Heart left ventricle (tissue), 16 donors: ENCODE data around the gene ACSM5. TPM values are rescaled to one million over a fixed set of nuclear protein-coding genes. Genes with fewer than 3 reads are reported as not detected.

Experiments
- ATAC-seq, 4 donors: fragments of 200-7000 bp; cut with Tn5 transposase; one replicate each; pipeline ENCODE4 v1.9.1; 2020 to 2022; ENCODE audit warnings: moderate library complexity in 4 of 4, mild to moderate bottlenecking in 3 of 4, moderate number of reproducible peaks in 1 of 4
- DNase-seq, 5 donors: peaks; one replicate each; pipeline ENCODE4 v3.0.0-alpha.2; 2020
- H3K27ac ChIP-seq, 12 donors: fragments of 200-600 bp; sonication (generic) in 4 of 12; one replicate each; pipeline versions ENCODE4 v1.5.0 to v1.8.0; 2016 to 2022; ENCODE audit warnings: mild to moderate bottlenecking in 2 of 12
- H3K27me3 ChIP-seq, 9 donors: fragments of 200-600 bp; sonication (generic) in 2 of 9; one replicate each; pipeline versions ENCODE4 v1.5.1 to v1.8.0; 2016 to 2022; ENCODE audit warnings: mild to moderate bottlenecking in 3 of 9
- H3K36me3 ChIP-seq, 9 donors: fragments of 200-600 bp; sonication (generic) in 2 of 9; one replicate each; pipeline versions ENCODE4 v1.5.0 to v1.8.0; 2018 to 2022; ENCODE audit warnings: mild to moderate bottlenecking in 2 of 9
- H3K4me1 ChIP-seq, 12 donors: fragments of 200-600 bp; sonication (generic) in 4 of 12; one replicate each; pipeline versions ENCODE4 v1.5.0 to v1.8.0; 2016 to 2022; ENCODE audit warnings: mild to moderate bottlenecking in 3 of 12
- H3K4me3 ChIP-seq, 12 donors: fragments of 200-600 bp; sonication (generic) in 4 of 12; one replicate each; pipeline versions ENCODE4 v1.5.0 to v1.8.0; 2017 to 2022; ENCODE audit warnings: mild to moderate bottlenecking in 9 of 12, moderate library complexity in 4 of 12
- H3K9me3 ChIP-seq, 12 donors: fragments of 200-600 bp; sonication (generic) in 4 of 12; one replicate each; pipeline versions ENCODE4 v1.5.0 to v1.8.0; 2016 to 2022; ENCODE audit warnings: mild to moderate bottlenecking in 1 of 12
- CTCF ChIP-seq, 12 donors: fragments of 200-600 bp; sonication (generic) in 4 of 12; IDR thresholded peaks; one replicate each; pipeline versions ENCODE4 v1.5.0 to v1.8.0; 2018 to 2022; ENCODE audit warnings: antibody characterized with exemption in 12 of 12, mild to moderate bottlenecking in 5 of 12
- POLR2A ChIP-seq, 2 donors: fragments of 450-650 bp; IDR thresholded peaks; one replicate each; pipeline ENCODE4 v1.6.1; 2017; ENCODE audit warnings: antibody characterized with exemption in 2 of 2, mild to moderate bottlenecking in 2 of 2, moderate library complexity in 2 of 2
- WGBS, 4 donors: extraction: QIAGEN DNeasy Blood & Tissue Kit in 2 of 4; methylation state at CpG; one replicate each; pipeline versions ENCODE4 v1.1.5 to v1.1.7; 2013 to 2018; 5-methylcytosine and 5-hydroxymethylcytosine counted together
- intact Hi-C, 10 donors: fragments of 100-400 bp; cut with DNase I; formaldehyde crosslinking; loops; one replicate each; pipeline versions ENCODE4 v1.11.1 to v1.14.2; 2022
- polyA plus RNA-seq, 2 donors: library from polyadenylated mRNA; stranded (reverse); fragments of 200-250 nt; gene quantifications; one replicate each; pipeline ENCODE4 v1.2.3, GENCODE V29; 2013
- total RNA-seq, 9 donors: library from RNA; depleted of rRNA in 2 of 9; stranded (reverse); fragments of >200 nt in 2 of 9; fragmentation: NEBNext Ultra II Directional in 3 of 9; extraction: Animal tissue kit (Norgen Biotek cat#: 25700) in 3 of 9; gene quantifications; one replicate each; pipeline versions ENCODE4 v1.1.0 to v1.2.4, GENCODE V29; 2016 to 2023
- donor health status: ischemic (EF 13 %, LVEDD 7.1; RV severe dilation, severe dysfunction).
- donor health status: healthy with polysubstance abuse.
- donor health status: DM: no; HTN: yes; CAD: no.
- donor health status: DM: no; HTN: no; CAD: no.
- donor health status: ischemic (EF 25% LVEDD 6.9; RV normal size, moderate dysfunction).
- donor health status: ischemic (EF 25% LVEDD 5.7; RV mildly dilated, moderate dysfunction).
- donor health status: healthy.
- donor health status: DM: yes; HTN: yes; CAD: no.
- donor health status: ischemic (EF 35%, LVEDD 5.7; RV mildly dilated, moderate dysfunction).
- donor health status: nonischemic (EF 11% LVEDD 7.7; RV severe dilation, severe dysfunction).
- donor health status: DM: yes; HTN: yes; CAD: no.
- donor health status: PGD.
- donor health status: ischemic (EF 29% LVEDD 5.4; RV normal size, mild dysfunction).
- donor health status: nonischemic (EF 23%, LVEDD 6.1; RV moderate dilation, normal function).

The ACSM5 gene
- total and polyA plus RNA-seq, 11 donors: 0.17 to 12.6 (median 0.73) TPM; not detected in 1

- no peaks in the 10 kb centered on the region for H3K4me1 ChIP-seq
- H3K4me3 ChIP-seq: no peak overlapping the region
- no peak overlapping the region for H3K27ac ChIP-seq
- peaks cover 0 to 30% (median 0%) of the 10 kb centered on the region in 9 donors for H3K27me3 ChIP-seq
- 64 to 68% (median 66%) methylated on average over 3 of the region's 3 CpGs for WGBS, 4 donors
- no peaks in the 10 kb centered on the region for H3K36me3 ChIP-seq
- DNase-seq (no peak), ATAC-seq (no peak)
- no peaks in the 10 kb centered on the region for H3K9me3 ChIP-seq
- TF ChIP-seq POLR2A (IDR thresholded peaks at IDR 0.05): no peak
- no peak for TF ChIP-seq CTCF (IDR thresholded peaks at IDR 0.05)
- intact Hi-C loops: no loop called here
These were observed 45.3 kb upstream of the ACSM5 start for GRCh38 chr16:20364051-20364450.

- TF ChIP-seq CTCF (IDR thresholded peaks at IDR 0.05) (no peak), POLR2A (IDR thresholded peaks at IDR 0.05) (no peak)
- Histone ChIP-seq H3K27me3 (peaks cover 0 to 28% (median 0%) of the 10 kb centered on the region in 9 donors), H3K36me3 (no peaks in the 10 kb centered on the region), H3K9me3 (peaks cover 0 to 7% (median 0%) of the 10 kb centered on the region in 12 donors), H3K4me3 (no peak overlapping the region), H3K27ac (no peak overlapping the region), H3K4me1 (no peaks in the 10 kb centered on the region)
- WGBS, 4 donors: 61 to 73% (median 69%) methylated on average over 9 of the region's 9 CpGs
- intact Hi-C loops: no loop called here
- no peak for DNase-seq
- no peak for ATAC-seq
These were observed 39.8 kb upstream of the ACSM5 start for GRCh38 chr16:20369452-20370054.

GRCh38 chr16:20372701-20373100, 36.6 kb upstream of the ACSM5 start:
- H3K27me3 ChIP-seq: peaks cover 0 to 14% (median 0%) of the 10 kb centered on the region in 9 donors
- intact Hi-C loops: no loop called here
- no peak for ATAC-seq
- no peak overlapping the region for H3K4me3 ChIP-seq
- TF ChIP-seq POLR2A (IDR thresholded peaks at IDR 0.05) (no peak), CTCF (IDR thresholded peaks at IDR 0.05) (no peak)
- no peaks in the 10 kb centered on the region for H3K4me1 ChIP-seq
- H3K36me3 ChIP-seq: no peaks in the 10 kb centered on the region
- no peak overlapping the region for H3K27ac ChIP-seq
- WGBS, 4 donors: 73 to 78% (median 76%) methylated on average over 5 of the region's 5 CpGs
- peaks cover 0 to 7% (median 0%) of the 10 kb centered on the region in 12 donors for H3K9me3 ChIP-seq
- DNase-seq: no peak

GRCh38 chr16:20377181-20377580, 32.2 kb upstream of the ACSM5 start:
- intact Hi-C loops: no loop called here

More at GRCh38 chr16:20377181-20377580, 32.2 kb upstream of the ACSM5 start:
- H3K27me3 ChIP-seq: peaks cover 0 to 14% (median 0%) of the 10 kb centered on the region in 9 donors
- no peak overlapping the region for H3K27ac ChIP-seq
- H3K4me1 ChIP-seq: no peaks in the 10 kb centered on the region
- peaks cover 0 to 7% (median 0%) of the 10 kb centered on the region in 12 donors for H3K9me3 ChIP-seq
- no peak overlapping the region for H3K4me3 ChIP-seq
- no peak for ATAC-seq
- no peaks in the 10 kb centered on the region for H3K36me3 ChIP-seq
- TF ChIP-seq CTCF (IDR thresholded peaks at IDR 0.05): no peak
- TF ChIP-seq POLR2A (IDR thresholded peaks at IDR 0.05): no peak
- whole genome bisulfite sequencing, 4 donors: 77 to 84% (median 80%) methylated on average over 5 of the region's 5 CpGs
- no peak for DNase-seq
